ENCODE measurements around the gene GNG7. TPM values are rescaled to one million over a fixed set of nuclear protein-coding genes. Genes with fewer than 3 reads are reported as not detected.
"Not testable (repeated sequence)": the region's sequence is repeated elsewhere in the genome, so short reads cannot be mapped to it uniquely, and the experiment has no call there.

Gene GNG7
- total RNA-seq, 1 donor from 2014 or later = 1.8 TPM

DNA sequence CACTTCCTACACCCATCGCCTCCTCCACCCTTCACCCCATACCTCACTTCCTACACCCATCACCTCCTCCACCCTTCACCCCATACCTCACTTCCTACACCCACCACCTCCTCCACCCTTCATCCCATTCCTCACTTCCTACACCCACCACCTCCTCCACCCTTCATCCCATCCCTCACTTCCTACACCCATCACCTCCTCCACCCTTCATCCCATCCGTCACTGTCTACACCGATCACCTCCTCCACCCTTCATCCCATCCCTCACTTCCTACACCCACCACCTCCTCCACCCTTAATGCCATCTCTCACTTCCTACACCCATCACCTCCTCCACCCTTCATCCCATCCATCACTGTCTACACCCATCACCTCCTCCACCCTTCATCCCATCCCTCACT is 10.7 kb upstream of the GNG7 start:
- DNase-seq (ENCODE audit: low read depth) = not testable (repeated sequence)

GRCh38 chr19:2711875-2712205 is 9.3 kb upstream of the GNG7 start:
- no peak for DNase-seq (ENCODE audit: low read depth)

DNA sequence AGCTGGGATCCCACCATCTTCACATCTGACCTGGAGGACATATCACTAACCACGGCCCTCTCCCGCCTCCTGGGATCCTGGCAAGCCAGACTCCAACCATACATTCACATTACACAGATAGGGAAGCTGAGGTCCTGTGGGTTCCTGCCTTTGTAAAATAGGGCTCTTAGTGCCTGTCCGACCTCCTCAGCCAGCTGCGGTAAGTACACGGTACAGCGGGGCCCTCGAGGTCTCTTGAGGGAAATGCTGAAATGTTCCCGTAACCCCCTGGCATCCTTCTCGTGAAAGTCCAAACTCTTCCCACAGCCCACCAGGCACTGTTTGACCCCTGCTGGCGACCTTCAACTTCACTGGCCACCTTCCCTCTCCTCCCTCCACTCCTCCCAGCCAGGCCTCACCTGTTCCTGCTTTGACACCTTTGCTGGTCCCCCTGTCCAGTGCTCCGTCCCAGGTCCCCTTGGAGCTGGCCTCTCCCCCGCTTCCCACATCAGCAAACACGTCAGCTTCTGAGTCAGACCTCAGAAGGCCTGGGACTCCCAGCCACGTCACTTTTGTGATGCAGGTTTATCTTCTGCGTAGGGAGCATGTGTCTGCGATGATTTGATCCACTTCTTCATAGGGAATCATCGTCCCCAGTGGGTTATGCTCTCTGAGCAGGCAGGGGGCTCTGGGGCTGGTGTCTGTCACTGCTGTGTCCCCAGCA is 8.8 kb upstream of the GNG7 start:
- no peak for DNase-seq (ENCODE audit: low read depth)

DNA sequence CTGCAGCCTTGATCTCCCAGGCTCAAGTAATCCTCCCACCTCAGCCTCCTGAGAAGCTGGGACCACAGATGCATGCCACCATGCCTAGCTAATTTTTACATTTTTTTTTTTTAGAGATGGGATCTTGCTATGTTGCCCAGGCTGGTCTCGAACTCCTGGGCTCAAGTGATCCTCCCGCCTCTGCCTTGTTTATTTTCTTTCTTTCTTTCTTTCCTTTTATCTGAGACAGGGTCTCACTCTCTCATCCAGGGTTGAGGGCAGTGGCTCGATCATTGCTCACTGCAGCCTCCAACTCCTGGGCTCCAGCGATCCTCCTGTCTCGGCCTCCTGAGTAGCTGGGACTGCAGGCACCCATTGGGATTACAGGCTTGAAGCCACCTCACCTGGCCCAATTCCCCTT is 3.8 kb upstream of the GNG7 start:
- no peak for DNase-seq (ENCODE audit: low read depth)

- no peak for DNase-seq (ENCODE audit: low read depth)
Measured at GRCh38 chr19:2703691-2704216, 1.3 kb upstream of the GNG7 start.

GRCh38 chr19:2703077-2703437 is 563 bp upstream of the GNG7 start:
- no peak for DNase-seq (ENCODE audit: low read depth)

DNA sequence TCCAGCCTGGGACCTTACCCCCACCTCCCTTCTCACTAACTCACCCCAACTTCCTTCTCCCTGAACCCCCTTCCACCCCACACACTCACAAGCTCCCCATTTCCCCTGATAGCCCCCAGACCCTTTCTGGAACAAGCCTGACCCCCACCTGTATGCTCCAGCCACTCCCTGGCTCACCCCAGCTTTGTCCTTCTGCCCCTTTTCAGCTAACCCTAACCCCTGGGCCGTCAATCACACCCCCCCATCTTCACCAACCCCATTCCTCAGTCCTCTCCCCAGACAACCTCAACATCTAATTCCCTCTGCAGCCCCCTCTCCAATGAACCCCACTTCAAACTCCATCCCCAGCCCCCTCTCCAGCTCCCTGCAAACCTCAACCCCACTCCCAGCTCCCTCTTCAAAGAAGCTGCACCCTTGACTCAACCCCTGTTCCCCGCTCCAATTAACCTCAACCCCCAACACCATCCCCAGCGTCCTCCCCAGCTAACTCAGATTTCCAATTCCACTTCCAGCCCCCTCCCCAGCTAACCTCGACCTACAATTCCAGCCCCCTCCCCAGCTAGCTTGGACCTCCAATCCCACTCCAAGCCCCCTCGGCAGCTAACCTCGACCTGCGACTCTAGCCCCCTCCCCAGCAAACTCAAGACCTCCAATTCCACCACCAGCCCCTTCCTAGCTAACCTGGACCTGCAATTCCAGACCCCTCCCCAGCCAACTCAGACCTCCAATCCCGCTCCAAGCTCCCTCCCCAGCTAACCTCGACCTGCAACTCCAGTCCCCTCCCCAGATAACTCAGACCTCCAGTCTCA is 929 bp downstream of the GNG7 start:
- no peak for DNase-seq (ENCODE audit: low read depth)

GRCh38 chr19:2700660-2701360 is 1.7 kb downstream of the GNG7 start:
- no peak for DNase-seq (ENCODE audit: low read depth)

DNA sequence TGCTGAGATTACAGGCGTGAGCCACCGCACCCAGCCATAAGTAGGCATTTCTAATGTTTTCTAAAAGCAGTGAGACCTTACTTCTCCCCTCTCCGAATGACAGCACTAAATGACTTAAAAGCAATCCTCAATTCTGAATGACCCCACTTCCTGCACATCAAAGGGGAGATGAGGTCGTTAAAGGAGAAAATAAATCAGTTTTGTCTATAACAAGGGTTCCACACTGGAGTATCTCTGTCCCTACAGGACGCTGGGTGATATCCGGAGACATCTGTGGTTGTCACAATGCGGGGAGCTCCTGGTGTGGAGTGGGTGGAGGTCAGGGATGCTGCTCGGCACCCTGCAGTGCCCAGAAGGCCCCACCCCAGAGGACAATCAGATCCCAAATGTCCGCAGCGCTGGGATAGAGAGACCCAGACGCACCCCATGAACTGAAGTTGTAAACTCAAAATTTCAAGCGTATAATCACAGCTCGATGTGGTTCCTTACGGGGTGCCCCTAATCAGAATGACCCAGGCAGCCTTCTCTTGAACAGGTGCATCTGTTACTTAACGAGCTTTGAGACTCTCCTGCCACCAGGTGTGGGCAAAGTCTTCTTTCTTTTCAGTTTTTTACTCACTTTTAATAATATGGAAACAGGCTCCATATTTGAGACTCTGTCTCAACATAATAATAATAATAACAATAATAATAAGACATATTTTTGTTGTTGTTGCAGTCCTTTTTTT is 2.9 kb downstream of the GNG7 start:
- no peak for DNase-seq (ENCODE audit: low read depth)

DNA sequence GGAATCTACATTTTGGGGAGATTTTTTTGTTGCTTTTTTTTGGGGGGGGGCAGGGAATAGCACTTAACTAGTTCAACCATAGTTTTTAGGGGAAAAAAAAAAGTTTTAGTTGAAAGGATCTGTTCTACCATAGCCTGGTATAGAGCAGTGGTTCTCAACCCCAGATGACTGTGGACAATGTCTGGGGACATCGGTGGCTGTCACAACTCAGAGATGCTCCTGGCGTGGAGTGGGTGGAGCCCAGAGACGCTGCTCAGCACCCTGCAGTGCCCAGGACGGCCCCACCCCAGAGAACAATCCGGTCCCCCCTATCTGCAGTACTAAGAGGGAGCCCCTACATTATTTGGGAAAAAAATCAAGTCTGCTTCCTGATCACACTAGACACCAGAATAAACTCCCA is 8.3 kb downstream of the GNG7 start:
- DNase-seq (ENCODE audit: low read depth) = no peak

DNA sequence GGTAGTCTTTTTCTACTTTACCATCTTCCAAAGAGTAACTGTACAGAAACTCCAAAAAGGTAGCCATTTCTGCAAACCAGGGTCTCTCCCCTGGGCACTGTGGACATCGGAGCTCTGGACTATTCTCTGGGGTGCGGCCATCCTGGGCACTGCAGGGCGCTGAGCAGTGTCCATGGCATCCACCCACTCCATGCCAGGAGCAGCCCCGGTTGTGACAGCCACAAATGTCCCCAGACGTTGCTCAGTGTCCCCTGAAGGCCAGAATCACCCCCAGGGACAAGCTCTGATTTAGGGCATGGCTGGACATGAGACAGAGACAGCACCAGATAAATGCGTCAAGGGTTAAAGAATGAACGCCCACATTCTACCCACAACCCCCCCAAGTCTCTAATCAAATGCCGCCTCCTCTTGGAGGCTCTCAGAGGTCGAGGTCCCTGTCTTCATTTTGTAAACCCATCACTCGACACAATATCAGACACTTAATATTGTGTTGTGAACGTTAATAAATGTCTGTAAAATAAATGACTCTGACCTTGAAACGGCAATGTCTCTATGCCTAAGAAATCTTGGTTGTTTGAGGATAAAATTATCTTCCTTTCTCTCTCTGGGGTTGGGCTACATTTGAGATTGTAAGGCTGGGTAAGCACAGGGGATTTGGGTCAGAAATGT is 8.9 kb downstream of the GNG7 start:
- no peak for DNase-seq (ENCODE audit: low read depth)

- DNase-seq (ENCODE audit: low read depth) = no peak
Measured at GRCh38 chr19:2691951-2692350, 10.5 kb downstream of the GNG7 start.

- no peak for DNase-seq (ENCODE audit: low read depth)
Measured at GRCh38 chr19:2690856-2691255, 11.6 kb downstream of the GNG7 start.

DNA sequence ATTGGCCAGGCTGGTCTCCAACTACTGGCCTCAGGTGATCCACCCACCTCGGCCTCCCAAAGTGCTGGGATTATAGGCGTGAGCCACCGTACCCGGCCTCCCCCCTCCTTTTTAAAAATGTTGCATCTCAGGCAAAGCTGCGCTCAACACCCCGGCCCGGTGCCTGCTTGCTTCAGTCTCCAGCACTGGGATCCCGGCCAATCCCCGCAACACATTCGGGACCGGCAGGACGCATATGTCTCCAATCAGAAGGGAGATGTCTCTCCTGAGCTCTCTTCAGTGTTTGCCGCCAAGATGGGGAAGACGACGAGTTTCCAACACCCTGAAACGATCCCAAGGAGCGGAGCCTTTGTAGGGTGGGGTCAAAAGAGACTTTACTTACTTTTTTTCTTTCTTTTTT is 16.1 kb downstream of the GNG7 start:
- no peak for DNase-seq (ENCODE audit: low read depth)

DNA sequence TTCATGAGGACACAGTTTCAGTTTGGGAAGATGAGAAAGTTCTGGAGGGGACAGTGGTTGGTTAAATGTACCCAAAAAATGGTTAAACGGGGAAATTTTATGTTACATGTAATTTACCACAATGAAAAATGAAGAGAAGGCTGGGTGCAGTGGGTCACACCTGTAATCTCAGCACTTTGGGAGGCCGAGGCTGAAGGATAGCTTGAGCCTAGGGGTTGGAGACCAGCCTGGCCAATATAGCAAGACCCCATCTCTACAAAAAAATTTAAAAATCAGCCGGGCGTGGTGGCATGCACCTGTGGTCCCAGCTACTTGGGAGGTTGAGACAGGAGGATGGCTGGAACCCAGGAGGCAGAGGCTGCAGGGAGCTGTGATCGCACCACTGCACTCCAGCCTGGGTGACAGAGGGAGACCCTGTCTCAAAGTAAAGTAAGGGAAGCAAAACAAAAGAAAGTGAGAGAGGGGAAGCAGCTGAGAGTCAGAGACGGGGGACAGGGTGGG is 17.2 kb downstream of the GNG7 start:
- DNase-seq (ENCODE audit: low read depth) = no peak

GRCh38 chr19:2683430-2684003 is 19.0 kb downstream of the GNG7 start:
- DNase-seq (ENCODE audit: low read depth) = peak; percentile 7

GRCh38 chr19:2680808-2681207 is 21.7 kb downstream of the GNG7 start:
- DNase-seq (ENCODE audit: low read depth) = no peak

GRCh38 chr19:2679439-2679838 is 23.1 kb downstream of the GNG7 start:
- DNase-seq (ENCODE audit: low read depth) = no peak

GRCh38 chr19:2678948-2679347 is 23.5 kb downstream of the GNG7 start:
- not testable (repeated sequence) for DNase-seq (ENCODE audit: low read depth)

DNA sequence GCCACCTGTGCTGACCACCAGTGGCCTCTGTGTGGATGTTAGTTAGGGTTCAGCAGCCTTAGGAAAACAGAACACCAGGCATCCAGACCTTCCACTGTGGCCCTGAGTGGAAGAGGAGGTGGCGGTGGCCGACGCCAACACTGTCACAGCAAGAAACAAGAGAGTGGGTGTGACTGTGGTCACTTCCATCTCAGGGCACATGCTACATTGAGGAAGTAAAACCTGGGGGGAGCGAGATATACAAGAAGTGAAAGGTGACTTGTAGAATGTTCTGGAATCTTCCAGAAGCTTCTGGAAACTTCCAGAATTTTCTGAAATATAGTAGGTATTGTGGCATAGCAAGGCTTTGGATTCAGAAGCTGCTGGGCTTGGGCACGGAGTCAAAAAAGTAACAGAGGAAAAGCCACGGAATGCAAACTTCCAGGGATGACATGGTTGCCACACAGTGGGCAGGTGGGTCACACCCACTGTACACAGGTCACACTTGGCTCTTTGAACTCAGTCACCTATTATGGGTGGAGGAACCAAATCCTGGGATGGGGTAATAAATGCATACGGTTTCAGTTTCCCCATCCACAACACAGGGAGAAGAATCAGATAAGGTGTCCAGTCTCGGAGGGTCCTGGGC is 24.3 kb downstream of the GNG7 start:
- DNase-seq (ENCODE audit: low read depth) = no peak
